HEK293T (cell line): ENCODE data around the gene RNF187.

Experiments
- ARNT ChIP-seq: fragments of 450-650 bp; IDR thresholded peaks from 2 replicates; pipeline ENCODE4 v1.6.1; 2017; ENCODE audit warnings: mild to moderate bottlenecking
- CTBP1 ChIP-seq: fragments of 450-650 bp; IDR thresholded peaks from 2 replicates; pipeline ENCODE4 v1.6.1; 2016; ENCODE audit warnings: borderline replicate concordance
- ELF4 ChIP-seq: fragments of 450-650 bp; IDR thresholded peaks from 2 replicates; pipeline ENCODE4 v1.6.1; 2017; ENCODE audit warnings: antibody characterized with exemption
- FOXA1 ChIP-seq: fragments of 450-650 bp; IDR thresholded peaks from 2 replicates; pipeline ENCODE4 v1.6.1; 2016; ENCODE audit warnings: mild to moderate bottlenecking
- FOXK2 ChIP-seq: fragments of 450-650 bp; IDR thresholded peaks from 2 replicates; pipeline ENCODE4 v1.6.1; 2016; ENCODE audit warnings: mild to moderate bottlenecking
- FOXM1 ChIP-seq: fragments of 450-650 bp; IDR thresholded peaks from 2 replicates; pipeline ENCODE4 v1.6.1; 2017; ENCODE audit warnings: mild to moderate bottlenecking, borderline replicate concordance
- L3MBTL2 ChIP-seq: fragments of 450-650 bp; conservative IDR thresholded peaks from 2 replicates; pipeline ENCODE4 v1.6.1; 2016; ENCODE audit warnings: mild to moderate bottlenecking
- LEF1 ChIP-seq: fragments of 450-650 bp; IDR thresholded peaks from 2 replicates; pipeline ENCODE4 v1.6.1; 2017; ENCODE audit warnings: mild to moderate bottlenecking, borderline replicate concordance
- NFRKB ChIP-seq: fragments of 450-650 bp; IDR thresholded peaks from 2 replicates; pipeline ENCODE4 v1.6.1; 2016; ENCODE audit warnings: mild to moderate bottlenecking, moderate library complexity
- PKNOX1 ChIP-seq: fragments of 450-650 bp; IDR thresholded peaks from 2 replicates; pipeline ENCODE4 v1.6.1; 2016
- SP1 ChIP-seq: fragments of 450-650 bp; IDR thresholded peaks from 2 replicates; pipeline ENCODE4 v1.6.1; 2017
- SUZ12 ChIP-seq: fragments of 450-650 bp; IDR thresholded peaks from 2 replicates; pipeline ENCODE4 v1.6.1; 2016; ENCODE audit warnings: mild to moderate bottlenecking
- TARDBP ChIP-seq: fragments of 450-650 bp; IDR thresholded peaks from 2 replicates; pipeline ENCODE4 v1.6.1; 2016
- ZNF384 ChIP-seq: fragments of 450-650 bp; IDR thresholded peaks from 2 replicates; pipeline ENCODE4 v1.6.1; 2016

- TF ChIP-seq SUZ12: no peak
- no peak for TF ChIP-seq FOXA1
- TF ChIP-seq FOXM1: no peak
- no peak for TF ChIP-seq SP1
- TF ChIP-seq ARNT: no peak
- no peak for TF ChIP-seq ELF4
- no peak for TF ChIP-seq CTBP1
- no peak for TF ChIP-seq ZNF384
- TF ChIP-seq TARDBP: no peak
- no peak for TF ChIP-seq LEF1
- TF ChIP-seq PKNOX1: no peak
- no peak for TF ChIP-seq L3MBTL2
- no peak for TF ChIP-seq NFRKB
- TF ChIP-seq FOXK2: no peak
Measured at GRCh38 chr1:228511546-228512445, 24.6 kb downstream of the RNF187 start.
